GM19468 (cell line): ENCODE data around the gene GALNS.
"Not testable (repeated sequence)": the region's sequence is repeated elsewhere in the genome, so short reads cannot be mapped to it uniquely, and the experiment has no call there.

Experiments used
- ATAC-seq: cut with Tn5 transposase; IDR thresholded peaks from one replicate; pipeline ENCODE4 v1.9.1; 2021; ENCODE audit warnings: mild to moderate bottlenecking, moderate library complexity, moderate number of reproducible peaks; ENCODE audit not compliant: unreplicated experiment; ENCODE audit errors: extremely low read depth

Gene GALNS

DNA sequence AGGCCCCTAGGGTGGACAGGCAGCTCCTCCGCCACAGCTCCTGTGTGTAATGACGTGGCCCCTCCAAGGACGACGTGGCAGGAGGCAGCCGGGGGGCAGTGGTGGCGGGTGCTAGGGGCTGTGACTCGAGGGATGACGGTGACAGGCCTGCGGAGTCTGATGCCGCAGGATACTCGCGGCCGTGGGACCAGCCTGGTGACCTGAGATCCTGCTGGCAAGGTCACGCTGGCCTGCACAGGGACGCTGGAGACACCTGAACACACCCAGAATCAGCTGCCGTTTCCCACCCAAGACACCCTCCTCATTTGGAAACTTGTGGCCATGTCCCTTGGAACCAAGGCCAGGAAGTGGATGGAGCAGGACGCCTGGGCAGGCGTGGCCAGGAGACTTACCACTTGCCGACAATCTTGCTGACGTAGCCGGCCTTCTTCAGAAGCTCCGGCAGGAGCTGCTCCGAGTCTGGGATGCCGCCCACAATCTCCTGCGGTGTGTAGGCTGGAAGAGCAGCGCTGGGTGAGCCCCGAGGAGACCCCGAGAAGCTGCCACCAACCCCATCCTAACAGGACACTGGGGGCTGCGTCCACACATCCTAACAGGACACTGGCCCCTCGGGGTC lies 16.0 kb downstream of the GALNS start:
- no peak for ATAC-seq

DNA sequence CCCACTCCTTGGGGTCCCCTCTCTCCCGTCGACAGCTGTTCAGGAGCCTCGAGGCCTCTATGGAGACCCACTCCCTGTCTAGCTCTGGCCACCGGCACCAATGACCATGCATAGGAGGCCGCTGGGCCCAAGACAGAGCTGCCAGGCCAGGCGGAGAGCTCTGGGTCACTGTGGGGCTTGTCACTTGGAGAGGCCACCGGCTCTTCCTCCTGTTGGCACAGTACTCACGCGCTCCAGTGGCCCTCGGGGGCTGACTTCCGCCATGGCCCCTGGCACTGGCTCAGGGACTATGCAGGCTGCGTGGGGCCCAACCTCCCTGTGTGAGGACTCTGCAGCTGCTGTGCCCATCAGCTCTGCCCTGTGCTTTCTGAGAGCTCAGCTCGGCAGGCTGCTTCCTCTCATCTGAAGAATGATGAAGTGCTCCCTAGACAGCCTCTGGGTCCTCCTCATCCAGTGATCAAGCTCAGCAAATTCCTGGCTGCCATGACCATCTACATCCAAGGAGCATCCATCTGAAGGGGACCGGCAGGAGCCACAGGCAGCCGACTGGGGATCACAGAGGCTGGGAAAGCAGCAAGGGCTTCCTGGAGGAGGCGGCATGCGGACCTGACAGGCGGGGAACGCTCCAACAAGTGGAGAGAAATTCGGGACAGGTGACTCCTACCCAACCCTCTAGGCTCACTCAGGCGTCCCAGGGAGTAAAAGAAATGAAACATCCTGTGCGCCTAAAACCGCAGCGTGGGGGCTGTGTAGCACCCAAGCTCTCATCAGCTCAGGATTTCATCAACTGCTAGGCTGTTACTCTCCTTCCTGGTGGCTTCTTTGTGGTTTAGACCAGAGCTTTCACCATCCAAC lies 16.8 kb downstream of the GALNS start:
- ATAC-seq = no peak

- no peak for ATAC-seq
Measured at GRCh38 chr16:88839026-88839529, 17.7 kb downstream of the GALNS start.

DNA sequence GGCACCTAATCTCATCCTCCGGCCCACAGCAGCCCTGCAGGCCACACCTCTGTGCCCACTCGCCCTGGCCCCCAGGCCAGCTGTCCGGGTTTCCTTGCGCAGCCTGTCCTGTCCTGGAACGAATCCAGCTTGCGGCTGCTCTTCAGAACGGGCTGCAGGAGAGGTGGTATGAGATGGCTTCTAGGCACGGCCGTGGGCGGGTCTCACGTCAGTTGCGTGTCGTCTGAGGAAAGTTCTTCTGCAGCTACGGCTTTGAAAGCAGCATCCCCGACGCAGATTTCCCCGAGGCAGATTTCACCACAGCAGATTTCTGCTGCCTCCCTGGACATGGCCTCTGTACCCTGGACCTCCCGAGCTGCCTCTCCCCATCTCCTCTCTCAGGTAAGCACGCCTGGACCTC lies 18.2 kb downstream of the GALNS start:
- no peak for ATAC-seq

- no peak for ATAC-seq
Measured at GRCh38 chr16:88837806-88838205, 18.9 kb downstream of the GALNS start.

DNA sequence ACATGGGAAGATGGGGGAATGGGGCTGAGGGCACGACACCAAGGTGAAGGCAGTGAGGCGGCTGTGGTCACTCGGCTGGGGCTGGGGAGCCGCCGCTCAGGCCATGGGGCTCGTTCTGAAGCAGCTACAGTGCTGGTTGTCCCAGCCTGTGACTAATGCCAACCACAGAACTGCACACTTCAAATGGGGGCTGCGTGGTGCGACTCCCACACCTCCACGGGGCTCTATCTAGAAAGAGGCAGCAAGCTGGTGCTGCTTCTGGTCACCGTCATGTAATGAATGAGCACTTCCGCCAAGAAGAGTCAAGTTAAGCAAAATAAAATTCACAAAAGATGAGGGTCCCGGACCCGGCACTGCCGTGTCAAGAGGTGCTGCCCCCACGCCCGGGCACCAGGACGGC lies 20.0 kb downstream of the GALNS start:
- no peak for ATAC-seq

GRCh38 chr16:88835818-88836217 lies 20.9 kb downstream of the GALNS start:
- no peak for ATAC-seq

DNA sequence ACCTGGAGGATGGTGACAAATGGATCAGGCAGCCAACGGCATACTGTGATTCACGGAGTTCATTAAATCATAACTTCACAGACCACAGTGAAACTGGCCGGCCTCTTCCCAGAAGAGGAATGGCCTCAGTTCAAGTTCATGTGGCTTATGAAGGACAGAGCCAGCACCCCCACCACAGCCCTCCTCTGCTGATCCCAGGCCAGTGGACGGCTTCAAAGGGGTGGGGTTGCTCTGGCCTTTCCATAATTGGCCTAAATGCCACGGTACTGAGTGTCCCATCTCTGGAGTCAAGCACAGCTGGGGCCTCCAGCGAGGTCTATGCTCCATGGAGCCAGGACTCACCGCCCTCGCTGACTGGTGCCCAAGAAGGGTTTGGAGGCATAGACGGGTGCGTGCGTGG lies 21.4 kb downstream of the GALNS start:
- ATAC-seq = no peak

DNA sequence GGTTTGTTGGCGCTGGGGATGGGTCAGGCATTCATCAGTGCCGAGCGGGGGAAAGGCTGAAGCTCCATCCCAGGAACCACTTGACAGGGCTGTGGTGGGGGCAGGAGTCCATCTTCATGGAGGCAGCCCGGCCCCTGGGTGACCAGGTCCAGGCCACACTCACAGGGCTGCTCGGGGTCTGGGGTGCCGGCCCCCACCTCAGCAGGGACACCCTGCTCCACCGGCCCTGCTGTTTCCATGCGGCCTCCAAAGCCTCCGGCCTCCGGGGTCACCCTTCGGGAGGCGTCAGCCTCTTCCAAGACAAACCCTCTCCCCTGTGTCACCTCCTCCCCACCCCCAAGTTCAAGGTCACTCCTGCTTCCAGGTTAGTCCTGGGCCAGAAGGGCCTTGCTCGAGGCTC lies 22.1 kb downstream of the GALNS start:
- ATAC-seq = no peak

- no peak for ATAC-seq
Measured at GRCh38 chr16:88833086-88833485, 23.7 kb downstream of the GALNS start.

DNA sequence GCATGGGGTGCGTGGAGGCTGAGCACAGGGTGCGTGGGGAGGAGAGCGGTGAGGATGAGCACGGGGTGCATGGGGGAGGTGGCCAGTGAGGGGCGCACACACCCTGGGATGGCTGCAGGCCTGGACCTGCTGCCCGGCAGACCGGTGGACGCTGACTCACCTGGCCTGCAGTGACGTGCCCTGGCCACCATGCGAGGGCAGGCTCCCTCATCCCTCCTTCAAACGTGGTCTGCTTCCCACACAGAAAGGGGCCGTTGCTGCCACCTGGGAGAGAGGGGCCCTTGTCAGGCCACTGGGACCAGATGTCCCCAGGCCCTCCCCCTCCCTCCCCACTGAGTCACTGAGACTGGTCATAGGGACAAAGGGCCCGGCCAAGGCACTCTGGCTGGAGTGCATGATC lies 24.9 kb downstream of the GALNS start:
- ATAC-seq = no peak

- ATAC-seq = no peak
Measured at GRCh38 chr16:88830783-88831182, 26.0 kb downstream of the GALNS start.

GRCh38 chr16:88830258-88830657 lies 26.5 kb downstream of the GALNS start:
- ATAC-seq = no peak

DNA sequence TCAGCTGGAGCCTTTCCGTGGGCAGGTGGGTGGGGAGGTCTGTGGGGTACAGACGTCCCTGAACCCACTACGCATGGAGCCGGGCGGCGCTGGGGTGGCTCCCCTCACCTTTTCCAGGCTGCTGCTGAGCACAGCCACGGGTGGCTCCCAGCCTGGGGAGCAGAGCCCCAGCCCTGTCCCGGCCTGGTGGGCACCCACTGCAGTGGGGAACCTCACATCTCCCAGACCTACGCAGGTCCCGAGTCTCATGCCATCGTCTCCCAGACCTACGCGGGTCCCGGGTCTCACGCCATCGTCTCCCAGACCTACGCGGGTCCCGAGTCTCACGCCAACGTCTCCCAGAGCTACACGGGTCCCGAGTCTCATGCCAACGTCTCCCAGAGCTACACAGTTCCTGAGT lies 28.0 kb downstream of the GALNS start:
- no peak for ATAC-seq

GRCh38 chr16:88827727-88828126 lies 29.0 kb downstream of the GALNS start:
- no peak for ATAC-seq

DNA sequence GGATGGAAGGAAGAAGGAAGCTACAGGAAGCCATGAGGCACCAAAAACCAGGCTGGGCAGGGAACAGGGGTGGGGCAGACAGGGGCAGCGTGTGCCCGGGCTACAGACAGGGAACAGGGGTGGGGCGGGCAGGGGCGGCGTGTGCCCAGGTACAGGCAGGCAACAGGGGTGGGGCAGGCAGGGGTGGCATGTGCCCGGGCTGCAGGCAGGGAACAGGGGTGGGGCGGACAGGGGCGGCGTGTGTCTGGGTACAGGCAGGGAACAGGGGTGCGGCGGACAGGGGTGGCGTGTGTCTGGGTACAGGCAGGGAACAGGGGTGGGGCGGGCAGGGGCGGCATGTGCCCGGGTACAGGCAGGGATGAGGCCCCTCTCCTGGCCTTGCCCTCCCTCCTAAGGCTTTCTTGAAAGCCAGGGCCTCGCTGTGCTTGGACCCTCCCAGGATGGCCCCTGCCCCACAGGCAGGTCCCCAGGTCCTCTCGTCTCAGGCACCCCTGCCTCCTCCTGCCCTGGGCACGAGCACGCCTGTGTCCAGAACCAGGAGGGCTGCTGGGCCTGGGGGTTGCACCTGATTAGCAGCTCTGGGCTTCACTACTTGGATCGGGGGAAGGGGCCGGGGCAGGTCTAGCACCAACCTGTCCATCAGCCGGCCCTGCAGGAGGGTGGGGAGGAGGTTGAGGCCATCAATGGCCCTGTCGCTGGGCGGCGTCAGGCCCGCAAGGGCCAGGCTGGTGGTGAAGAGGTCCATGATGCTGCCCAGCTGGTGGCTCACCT lies 30.5 kb downstream of the GALNS start:
- no peak for ATAC-seq

DNA sequence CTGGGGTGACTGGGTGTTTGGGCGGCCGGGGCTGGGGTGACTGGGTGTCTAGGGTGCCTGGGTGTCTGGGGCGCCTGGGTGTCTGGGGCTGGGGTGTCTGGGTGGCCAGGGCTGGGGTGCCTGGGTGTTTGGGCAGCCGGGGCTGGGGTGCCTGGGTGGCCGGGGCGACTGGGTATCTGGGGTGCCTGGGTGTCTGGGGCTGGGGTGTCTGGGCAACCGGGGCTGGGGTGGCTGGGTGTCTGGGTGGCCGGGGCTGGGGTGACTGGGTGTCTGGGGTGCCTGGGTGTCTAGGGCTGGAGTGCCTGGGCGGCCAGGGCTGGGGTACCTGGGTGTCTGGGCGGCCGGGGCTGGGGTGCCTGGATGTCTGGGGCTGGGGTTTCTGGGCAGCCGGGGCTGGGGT lies 31.6 kb downstream of the GALNS start:
- no peak for ATAC-seq

- no peak for ATAC-seq
Measured at GRCh38 chr16:88824256-88825077, 32.3 kb downstream of the GALNS start.

DNA sequence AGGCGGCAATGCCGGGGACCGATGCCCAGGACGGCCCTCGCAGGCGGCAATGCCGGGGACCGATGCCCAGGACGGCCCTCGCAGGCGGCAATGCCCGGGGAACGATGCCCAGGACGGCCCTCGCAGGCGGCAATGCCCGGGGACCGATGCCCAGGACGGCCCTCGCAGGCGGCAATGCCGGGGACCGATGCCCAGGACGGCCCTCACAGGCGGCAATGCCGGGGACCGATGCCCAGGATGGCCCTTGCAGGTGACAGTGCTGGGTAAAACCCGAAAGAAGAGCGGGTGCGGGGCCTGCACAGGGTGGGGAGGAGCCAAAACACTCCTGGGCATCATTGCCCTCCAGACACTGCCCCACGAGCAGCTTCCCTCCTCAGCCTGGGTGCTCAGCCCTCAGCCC lies 33.1 kb downstream of the GALNS start:
- not testable (repeated sequence) for ATAC-seq
